Measurements from ENCODE around the gene NRN1. TPM values are rescaled to one million over a fixed set of nuclear protein-coding genes. Genes with fewer than 3 reads are reported as not detected.

NRN1 gene
- total RNA-seq, 4 donors from 2014 or later: 5.6 to 22.7 (median 15.1) TPM

DNA sequence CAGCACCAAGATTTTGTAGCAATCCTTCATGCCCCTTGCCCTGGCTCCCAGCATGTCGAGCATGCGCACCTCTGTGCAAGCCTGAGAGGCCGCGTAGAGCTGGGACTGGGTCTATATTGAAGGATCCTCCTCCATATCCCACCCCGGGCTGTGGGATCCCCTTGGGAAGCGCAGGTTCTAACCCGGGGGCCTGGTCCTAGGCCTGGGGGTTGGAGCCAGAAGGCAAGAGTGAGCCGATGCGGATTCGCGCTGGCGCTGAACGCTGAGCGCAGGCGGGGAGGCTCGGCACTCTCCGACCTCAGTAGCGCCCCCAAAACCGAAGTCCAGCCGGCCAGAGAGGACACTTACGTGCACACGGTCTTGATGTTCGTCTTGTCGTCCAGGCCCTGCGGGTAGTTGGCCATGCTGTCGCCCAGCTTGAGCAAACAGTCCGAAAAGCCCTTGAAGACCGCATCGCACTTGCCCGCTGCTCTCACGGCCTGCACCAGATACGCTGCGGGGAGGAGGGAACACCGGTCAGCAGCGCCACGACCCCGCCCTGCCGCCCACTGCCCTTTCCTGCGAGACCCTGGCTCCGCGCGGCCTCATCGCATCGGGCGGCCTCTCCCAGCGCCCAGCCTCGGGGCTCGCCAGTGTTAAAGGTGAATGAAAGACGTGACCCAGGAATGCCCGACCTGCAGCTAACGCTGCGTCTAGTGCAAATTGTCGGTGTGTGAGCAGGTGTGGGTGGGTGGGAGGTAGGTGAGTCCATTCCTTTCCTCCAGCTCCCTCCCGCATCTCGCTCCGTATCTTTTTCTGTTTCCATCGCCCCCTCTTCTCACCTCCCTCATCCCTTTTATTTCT is 4.5 kb downstream of the NRN1 start:
- H3K9me3 ChIP-seq: peaks cover 0 to 17% (median 0%) of the 10 kb centered on the region in 3 donors
- peak overlapping the region in 1 of 2 donors; percentile 54 for H3K4me3 ChIP-seq
- H3K36me3 ChIP-seq: no peaks in the 10 kb centered on the region
- H3K27ac ChIP-seq: peak overlapping the region in 1 of 4 donors; percentile 66
- no peak for TF ChIP-seq POLR2AphosphoS5 (IDR thresholded peaks at IDR 0.05)
- no peak for ATAC-seq
- WGBS, 2 donors (ENCODE audit: low coverage in 1 of 2): 17 to 25% methylated on average over 9 to 22 of the region's 57 CpGs
- H3K27me3 ChIP-seq: peaks cover 100% of the 10 kb centered on the region
- H3K4me1 ChIP-seq: peaks cover 0 to 73% (median 27%) of the 10 kb centered on the region in 3 donors

DNA sequence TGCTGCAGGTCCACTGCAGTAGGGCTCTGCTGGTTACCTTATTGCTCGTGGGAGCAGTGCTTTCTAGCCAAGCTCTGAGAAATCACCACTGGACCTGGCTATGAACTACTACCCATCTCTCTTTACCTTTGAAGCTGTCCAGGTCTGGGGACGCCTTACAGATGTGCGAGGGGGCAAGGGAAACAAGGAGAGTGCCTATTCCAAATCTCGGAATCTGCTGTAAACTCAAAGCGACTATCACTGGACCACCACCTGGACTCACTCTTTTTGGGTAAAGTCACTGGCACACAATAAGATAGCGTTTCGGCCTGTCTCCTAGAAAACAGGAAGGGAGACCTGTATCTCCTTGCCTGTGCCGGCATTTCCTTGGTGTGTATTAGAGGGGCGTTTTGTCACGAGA is 5.3 kb downstream of the NRN1 start:
- H3K4me3 ChIP-seq: no peak overlapping the region
- H3K27me3 ChIP-seq: peaks cover 100% of the 10 kb centered on the region
- no peaks in the 10 kb centered on the region for H3K36me3 ChIP-seq
- H3K9me3 ChIP-seq: peaks cover 0 to 17% (median 0%) of the 10 kb centered on the region in 3 donors
- TF ChIP-seq EP300 (IDR thresholded peaks at IDR 0.05) (no peak), CTCF (IDR thresholded peaks at IDR 0.05) (no peak), POLR2AphosphoS5 (IDR thresholded peaks at IDR 0.05) (no peak), POLR2A (IDR thresholded peaks at IDR 0.05) (no peak)
- H3K27ac ChIP-seq: no peak overlapping the region
- no peak for ATAC-seq
- 58 to 76% methylated on average over 5 to 6 of the region's 10 CpGs for WGBS, 2 donors (ENCODE audit: low coverage in 1 of 2)
- H3K4me1 ChIP-seq: peaks cover 0 to 73% (median 30%) of the 10 kb centered on the region in 3 donors

- H3K4me3 ChIP-seq: peak overlapping the region in 1 of 2 donors; percentile 39
- peaks cover 0 to 17% (median 0%) of the 10 kb centered on the region in 3 donors for H3K9me3 ChIP-seq
- no peak for ATAC-seq
- H3K4me1 ChIP-seq: peaks cover 0 to 76% (median 39%) of the 10 kb centered on the region in 3 donors
- WGBS, 2 donors (ENCODE audit: low coverage in 1 of 2): 41 to 42% methylated on average over 18 to 34 of the region's 34 CpGs
- no peaks in the 10 kb centered on the region for H3K36me3 ChIP-seq
- TF ChIP-seq EP300 (IDR thresholded peaks at IDR 0.05) (no peak), POLR2AphosphoS5 (IDR thresholded peaks at IDR 0.05) (no peak), CTCF (IDR thresholded peaks at IDR 0.05) (no peak), POLR2A (IDR thresholded peaks at IDR 0.05) (no peak)
- H3K27ac ChIP-seq: peak overlapping the region in 3 of 4 donors; percentile 45 to 71 (median 71)
- peaks cover 100% of the 10 kb centered on the region for H3K27me3 ChIP-seq
Measured at GRCh38 chr6:5999688-6000608, 6.8 kb downstream of the NRN1 start.

DNA sequence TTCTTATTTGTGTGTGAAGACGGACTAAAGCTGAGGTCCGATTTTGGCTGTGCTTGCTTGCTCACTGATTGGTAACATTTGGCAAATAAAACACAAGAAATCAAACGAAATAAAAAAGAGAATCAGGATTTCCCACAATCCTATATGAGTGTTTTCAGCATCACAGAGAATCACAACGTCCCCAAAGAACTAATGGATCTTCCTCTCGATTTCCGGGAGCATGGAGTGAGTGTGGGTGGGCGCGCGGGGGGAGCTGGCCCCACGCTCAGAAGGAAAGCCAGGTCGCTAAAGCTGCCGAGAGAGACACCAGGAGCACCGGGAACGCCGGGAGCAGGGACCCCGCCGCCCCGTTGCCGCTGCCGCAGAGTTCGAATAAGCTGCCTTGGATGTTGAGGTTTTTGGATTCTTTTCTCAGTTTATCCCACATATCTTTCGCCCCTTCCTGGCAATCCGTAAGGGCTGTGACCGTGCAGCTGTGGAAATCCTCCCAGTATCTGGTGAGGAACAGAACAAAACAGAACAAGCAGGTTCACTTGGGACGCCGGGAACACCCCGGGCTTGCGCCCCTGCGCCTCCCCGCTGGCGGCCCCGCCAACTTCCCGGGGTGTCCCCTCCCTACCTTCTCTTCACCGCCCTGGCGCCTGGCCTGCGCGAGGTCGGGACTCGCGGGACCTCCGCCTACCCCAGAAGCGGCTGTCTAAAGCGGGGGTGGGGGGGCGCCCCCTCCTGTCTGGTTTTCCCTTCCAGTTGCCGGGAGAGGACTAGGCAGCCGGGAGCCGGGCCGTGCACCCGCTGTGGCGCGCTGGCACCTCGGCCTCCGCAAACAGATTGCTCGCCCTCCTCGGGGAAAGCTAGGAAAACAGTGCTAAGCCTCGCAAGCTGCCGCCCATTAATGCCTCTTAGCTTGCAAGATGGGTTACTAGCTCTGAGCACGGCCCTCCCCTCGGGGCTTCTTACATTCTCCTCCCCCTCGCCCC is 7.7 kb downstream of the NRN1 start:
- H3K27ac ChIP-seq: peak overlapping the region in 3 of 4 donors; percentile 45 to 71 (median 71)
- H3K4me3 ChIP-seq: peak overlapping the region in 1 of 2 donors; percentile 39
- ATAC-seq: no peak
- peaks cover 0 to 79% (median 39%) of the 10 kb centered on the region in 3 donors for H3K4me1 ChIP-seq
- no peaks in the 10 kb centered on the region for H3K36me3 ChIP-seq
- H3K27me3 ChIP-seq: peaks cover 100% of the 10 kb centered on the region
- 6 to 16% methylated on average over 16 to 17 of the region's 60 CpGs for WGBS, 2 donors (ENCODE audit: low coverage in 1 of 2)
- peaks cover 0 to 11% (median 0%) of the 10 kb centered on the region in 3 donors for H3K9me3 ChIP-seq
- TF ChIP-seq CTCF (IDR thresholded peaks at IDR 0.05) (peak in 1 of 4 experiments; percentile 40), POLR2A (IDR thresholded peaks at IDR 0.05) (no peak)
